KMS-11 (cell line): Measurements from ENCODE around the gene PARP8.

Source experiments
- H2AFZ ChIP-seq: fragments of 200-600 bp; sonication (generic); 2 replicates; pipeline ENCODE4 v1.6.1; 2016; ENCODE audit warnings: antibody characterized with exemption, mixed run types, low read depth
- H3K27ac ChIP-seq: fragments of 200-600 bp; sonication (generic); 2 replicates; pipeline ENCODE4 v1.6.1; 2016; ENCODE audit warnings: mild to moderate bottlenecking, mixed run types
- H3K27me3 ChIP-seq: fragments of 200-600 bp; sonication (generic); 2 replicates; pipeline ENCODE4 v1.6.1; 2017; ENCODE audit warnings: mild to moderate bottlenecking, low read depth, mixed run types, moderate library complexity; ENCODE audit not compliant: insufficient read depth
- H3K36me3 ChIP-seq: fragments of 200-600 bp; sonication (generic); 2 replicates; pipeline ENCODE4 v1.6.1; 2017; ENCODE audit warnings: mild to moderate bottlenecking, mixed run types; ENCODE audit not compliant: insufficient read depth
- H3K4me1 ChIP-seq: fragments of 200-600 bp; sonication (generic); 2 replicates; pipeline ENCODE4 v1.6.1; 2016; ENCODE audit warnings: mild to moderate bottlenecking, low read depth, mixed run types; ENCODE audit not compliant: poor library complexity, severe bottlenecking
- H3K4me2 ChIP-seq: fragments of 200-600 bp; sonication (generic); 2 replicates; pipeline ENCODE4 v1.7.0; 2016; ENCODE audit warnings: mild to moderate bottlenecking, mixed run types
- H3K4me3 ChIP-seq: fragments of 200-600 bp; sonication (generic); IDR thresholded peaks from 2 replicates; pipeline ENCODE4 v1.6.1; 2017; ENCODE audit warnings: low read depth, low read length, mixed read lengths; ENCODE audit not compliant: insufficient read depth
- H3K79me2 ChIP-seq: fragments of 200-600 bp; sonication (generic); 2 replicates; pipeline ENCODE4 v1.6.1; 2016; ENCODE audit warnings: low read depth, mixed run types; ENCODE audit not compliant: insufficient read depth
- H3K9ac ChIP-seq: fragments of 200-600 bp; sonication (generic); 2 replicates; pipeline ENCODE4 v1.6.1; 2016; ENCODE audit warnings: mild to moderate bottlenecking, mixed run types
- H4K20me1 ChIP-seq: fragments of 200-600 bp; sonication (generic); 2 replicates; pipeline ENCODE4 v1.6.1; 2016; ENCODE audit warnings: mild to moderate bottlenecking, mixed run types; ENCODE audit not compliant: insufficient read depth
- TF ChIP-seq, protein P1 (sequence below): fragments of 200-600 bp; sonication (generic); conservative IDR thresholded peaks from 2 replicates; pipeline ENCODE4 v1.6.1; 2017; ENCODE audit warnings: low read depth, mild to moderate bottlenecking, antibody characterized with exemption, low read length, moderate library complexity, mixed read lengths

The PARP8 gene

DNA sequence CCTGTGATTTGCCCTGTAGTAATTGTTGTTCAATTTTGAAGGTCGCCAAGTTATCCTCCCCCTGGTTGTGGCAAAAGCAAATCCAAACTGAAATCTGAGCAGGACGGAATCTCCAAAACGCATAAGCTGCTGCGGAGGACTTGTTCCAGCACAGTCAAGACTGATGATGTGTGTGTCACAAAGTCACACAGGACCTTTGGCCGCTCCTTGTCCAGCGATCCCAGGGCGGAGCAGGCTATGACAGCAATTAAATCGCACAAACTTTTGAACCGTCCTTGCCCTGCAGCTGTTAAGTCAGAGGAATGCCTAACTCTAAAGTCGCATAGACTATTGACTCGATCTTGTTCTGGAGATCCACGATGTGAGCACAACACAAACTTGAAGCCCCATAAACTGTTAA is 128.4 kb downstream of the PARP8 start:
- H3K79me2 ChIP-seq: no peaks in the 10 kb centered on the region
- H3K4me3 ChIP-seq: no peak overlapping the region
- H3K4me1 ChIP-seq: no peaks in the 10 kb centered on the region
- H2AFZ ChIP-seq: no peak overlapping the region
- no peaks in the 10 kb centered on the region for H4K20me1 ChIP-seq
- H3K36me3 ChIP-seq: 0 out of 2 replicates have a peak, but pooled peaks cover 2% of the 10 kb centered on the region
- H3K27ac ChIP-seq: no peak overlapping the region
- no peak overlapping the region for H3K9ac ChIP-seq
- TF ChIP-seq, protein P1, sequence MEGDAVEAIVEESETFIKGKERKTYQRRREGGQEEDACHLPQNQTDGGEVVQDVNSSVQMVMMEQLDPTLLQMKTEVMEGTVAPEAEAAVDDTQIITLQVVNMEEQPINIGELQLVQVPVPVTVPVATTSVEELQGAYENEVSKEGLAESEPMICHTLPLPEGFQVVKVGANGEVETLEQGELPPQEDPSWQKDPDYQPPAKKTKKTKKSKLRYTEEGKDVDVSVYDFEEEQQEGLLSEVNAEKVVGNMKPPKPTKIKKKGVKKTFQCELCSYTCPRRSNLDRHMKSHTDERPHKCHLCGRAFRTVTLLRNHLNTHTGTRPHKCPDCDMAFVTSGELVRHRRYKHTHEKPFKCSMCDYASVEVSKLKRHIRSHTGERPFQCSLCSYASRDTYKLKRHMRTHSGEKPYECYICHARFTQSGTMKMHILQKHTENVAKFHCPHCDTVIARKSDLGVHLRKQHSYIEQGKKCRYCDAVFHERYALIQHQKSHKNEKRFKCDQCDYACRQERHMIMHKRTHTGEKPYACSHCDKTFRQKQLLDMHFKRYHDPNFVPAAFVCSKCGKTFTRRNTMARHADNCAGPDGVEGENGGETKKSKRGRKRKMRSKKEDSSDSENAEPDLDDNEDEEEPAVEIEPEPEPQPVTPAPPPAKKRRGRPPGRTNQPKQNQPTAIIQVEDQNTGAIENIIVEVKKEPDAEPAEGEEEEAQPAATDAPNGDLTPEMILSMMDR: no peak
- no peaks in the 10 kb centered on the region for H3K27me3 ChIP-seq
- no peak overlapping the region for H3K4me2 ChIP-seq

DNA sequence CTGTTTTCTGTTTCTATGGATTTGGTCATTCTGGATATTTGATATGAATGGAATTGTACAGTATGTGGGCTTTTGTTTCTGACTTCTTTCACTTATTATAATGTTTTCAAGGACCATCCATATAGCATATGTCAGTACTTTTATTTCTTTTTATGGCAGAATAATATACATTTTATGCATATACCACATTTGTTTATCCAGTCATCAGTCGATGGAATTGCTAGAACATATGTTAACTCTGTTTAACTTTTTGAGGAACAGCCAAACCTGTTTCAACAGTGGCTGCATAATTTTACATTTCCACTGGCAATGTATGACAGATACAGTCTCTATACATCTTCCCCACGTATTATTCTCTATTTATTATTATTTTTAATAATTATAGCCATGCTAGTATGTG is 131.6 kb downstream of the PARP8 start:
- no peaks in the 10 kb centered on the region for H3K27me3 ChIP-seq
- H2AFZ ChIP-seq: no peak overlapping the region
- no peaks in the 10 kb centered on the region for H3K4me1 ChIP-seq
- no peaks in the 10 kb centered on the region for H4K20me1 ChIP-seq
- no peak overlapping the region for H3K4me2 ChIP-seq
- H3K4me3 ChIP-seq: no peak overlapping the region
- TF ChIP-seq, protein P1: no peak
- no peak overlapping the region for H3K9ac ChIP-seq
- no peaks in the 10 kb centered on the region for H3K79me2 ChIP-seq
- no peak overlapping the region for H3K27ac ChIP-seq
- H3K36me3 ChIP-seq: 0 out of 2 replicates have a peak, but pooled peaks cover 1% of the 10 kb centered on the region

DNA sequence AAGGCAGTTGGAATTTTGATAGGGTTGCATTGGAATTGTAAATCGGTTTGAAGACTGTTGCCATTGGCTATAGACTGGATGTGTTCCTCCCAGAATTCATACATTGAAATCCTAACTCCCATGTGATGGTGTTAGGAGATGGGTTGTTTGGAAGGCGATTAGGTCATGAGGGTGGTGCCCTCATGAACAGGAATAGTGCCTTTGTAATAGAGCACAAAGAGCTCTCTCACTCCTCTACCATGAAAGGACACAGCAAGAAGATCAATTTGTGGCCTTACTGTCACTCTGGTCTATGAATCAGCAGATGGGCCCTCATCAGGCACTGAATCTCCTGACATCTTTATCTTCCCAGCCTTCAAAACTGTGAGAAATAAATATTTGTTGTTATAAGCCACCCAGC is 133.2 kb downstream of the PARP8 start:
- Histone ChIP-seq H3K36me3 (no peaks in the 10 kb centered on the region; the same call in 1 of the 2 replicates), H3K4me3 (no peak overlapping the region), H3K4me2 (no peak overlapping the region), H3K27ac (no peak overlapping the region), H3K79me2 (no peaks in the 10 kb centered on the region), H3K27me3 (no peaks in the 10 kb centered on the region), H3K9ac (no peak overlapping the region), H4K20me1 (no peaks in the 10 kb centered on the region), H3K4me1 (no peaks in the 10 kb centered on the region), H2AFZ (no peak overlapping the region)
- TF ChIP-seq, protein P1: no peak

DNA sequence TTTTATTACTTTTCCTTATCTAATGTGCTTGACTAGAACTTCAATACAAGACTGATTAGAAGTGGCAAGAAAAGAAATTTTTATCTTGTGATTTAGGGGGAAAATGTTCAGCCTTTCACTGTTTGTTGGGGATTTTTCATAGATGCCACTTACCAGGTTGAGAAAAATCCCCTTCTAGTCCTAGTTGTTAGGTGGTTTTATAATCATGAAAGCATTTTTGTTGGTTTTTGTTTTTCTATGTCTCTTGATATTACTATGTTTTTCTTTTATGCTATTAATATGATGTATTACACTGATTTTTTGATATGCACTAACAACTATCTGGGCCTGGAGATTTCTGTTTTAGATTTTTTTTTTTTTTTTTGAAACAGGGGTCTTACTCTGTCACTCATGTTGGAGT is 134.0 kb downstream of the PARP8 start:
- H3K9ac ChIP-seq: no peak overlapping the region
- H3K4me3 ChIP-seq: no peak overlapping the region

More for the DNA sequence above, 134.0 kb downstream of the PARP8 start:
- H3K79me2 ChIP-seq: no peaks in the 10 kb centered on the region
- H3K27me3 ChIP-seq: no peaks in the 10 kb centered on the region
- H3K4me2 ChIP-seq: no peak overlapping the region
- no peaks in the 10 kb centered on the region; the same call in 1 of the 2 replicates for H3K36me3 ChIP-seq
- no peak overlapping the region for H3K27ac ChIP-seq
- H2AFZ ChIP-seq: no peak overlapping the region
- H3K4me1 ChIP-seq: peaks cover 2% of the 10 kb centered on the region
- H4K20me1 ChIP-seq: no peaks in the 10 kb centered on the region
- TF ChIP-seq, protein P1: no peak
